Measurements from ENCODE around the gene NBR1.
"Not testable (repeated sequence)": the region's sequence is repeated elsewhere in the genome, so short reads cannot be mapped to it uniquely, and the experiment has no call there.

Gene NBR1

GRCh38 chr17:43216369-43216761 is 45.4 kb downstream of the NBR1 start:
- DNase-seq (ENCODE audit: low read depth): no peak

- no peak for DNase-seq (ENCODE audit: low read depth)
These were observed 46.0 kb downstream of the NBR1 start for GRCh38 chr17:43216762-43217613.

- DNase-seq (ENCODE audit: low read depth): no peak
These were observed 46.6 kb downstream of the NBR1 start for GRCh38 chr17:43217614-43218087.

- no peak for DNase-seq (ENCODE audit: low read depth)
These were observed 48.0 kb downstream of the NBR1 start for GRCh38 chr17:43219001-43219400.

- DNase-seq (ENCODE audit: low read depth): no peak
These were observed 48.8 kb downstream of the NBR1 start for GRCh38 chr17:43219746-43220380.

- DNase-seq (ENCODE audit: low read depth): no peak
These were observed 49.6 kb downstream of the NBR1 start for GRCh38 chr17:43220511-43221125.

GRCh38 chr17:43224146-43224705 is 53.2 kb downstream of the NBR1 start:
- DNase-seq (ENCODE audit: low read depth): no peak

- DNase-seq (ENCODE audit: low read depth): no peak
These were observed 55.4 kb downstream of the NBR1 start for GRCh38 chr17:43226393-43226792.

- not testable (repeated sequence) for DNase-seq (ENCODE audit: low read depth)
These were observed 57.2 kb downstream of the NBR1 start, which contains the start of gene CCDC200 for GRCh38 chr17:43228020-43228782. CCDC200 (minus strand) TSS chr17:43228623; CDS start chr17:43228554, 69 bp downstream.

- not testable (repeated sequence) for DNase-seq (ENCODE audit: low read depth)
These were observed 60.4 kb downstream of the NBR1 start for GRCh38 chr17:43231205-43232020.

GRCh38 chr17:43232021-43232699 is 61.1 kb downstream of the NBR1 start:
- DNase-seq (ENCODE audit: low read depth): not testable (repeated sequence)

- DNase-seq (ENCODE audit: low read depth): not testable (repeated sequence)
These were observed 62.2 kb downstream of the NBR1 start for GRCh38 chr17:43233263-43233662.

GRCh38 chr17:43233877-43234276 is 62.9 kb downstream of the NBR1 start, which contains the start of gene RNU2-1:
RNU2-1 (minus strand) TSS chr17:43233977.
- not testable (repeated sequence) for DNase-seq (ENCODE audit: low read depth)

GRCh38 chr17:43239597-43239996 is 68.6 kb downstream of the NBR1 start:
- not testable (repeated sequence) for DNase-seq (ENCODE audit: low read depth)

- DNase-seq (ENCODE audit: low read depth): not testable (repeated sequence)
These were observed 69.8 kb downstream of the NBR1 start for GRCh38 chr17:43240596-43241352.

GRCh38 chr17:43246456-43246855 is 75.4 kb downstream of the NBR1 start:
- not testable (repeated sequence) for DNase-seq (ENCODE audit: low read depth)
